ENCODE results near the gene MARVELD1.

MARVELD1 gene

DNA sequence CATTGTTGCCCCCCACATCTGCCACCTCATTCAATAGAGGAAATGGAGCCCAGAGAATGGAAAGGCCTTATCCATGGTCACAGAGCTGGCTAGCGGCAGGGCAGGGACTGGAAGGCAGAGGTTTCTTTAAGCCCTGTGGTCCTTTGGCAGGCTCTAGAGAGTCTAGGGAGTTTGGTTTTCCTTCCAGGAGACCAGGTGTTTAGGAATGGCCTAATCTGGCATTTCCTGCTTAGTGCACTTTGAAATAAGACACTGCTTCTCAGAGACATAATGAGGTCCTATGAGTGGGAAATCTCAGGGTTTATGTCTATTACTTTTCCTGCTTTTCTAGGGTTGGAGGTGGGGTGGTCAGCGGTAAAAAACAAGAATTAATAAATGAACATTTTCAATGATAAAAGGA lies 6.1 kb downstream of the MARVELD1 start:
- in situ Hi-C loops (cut with MboI; ENCODE audit: low sequenced_read_pairs), result no loop called here

DNA sequence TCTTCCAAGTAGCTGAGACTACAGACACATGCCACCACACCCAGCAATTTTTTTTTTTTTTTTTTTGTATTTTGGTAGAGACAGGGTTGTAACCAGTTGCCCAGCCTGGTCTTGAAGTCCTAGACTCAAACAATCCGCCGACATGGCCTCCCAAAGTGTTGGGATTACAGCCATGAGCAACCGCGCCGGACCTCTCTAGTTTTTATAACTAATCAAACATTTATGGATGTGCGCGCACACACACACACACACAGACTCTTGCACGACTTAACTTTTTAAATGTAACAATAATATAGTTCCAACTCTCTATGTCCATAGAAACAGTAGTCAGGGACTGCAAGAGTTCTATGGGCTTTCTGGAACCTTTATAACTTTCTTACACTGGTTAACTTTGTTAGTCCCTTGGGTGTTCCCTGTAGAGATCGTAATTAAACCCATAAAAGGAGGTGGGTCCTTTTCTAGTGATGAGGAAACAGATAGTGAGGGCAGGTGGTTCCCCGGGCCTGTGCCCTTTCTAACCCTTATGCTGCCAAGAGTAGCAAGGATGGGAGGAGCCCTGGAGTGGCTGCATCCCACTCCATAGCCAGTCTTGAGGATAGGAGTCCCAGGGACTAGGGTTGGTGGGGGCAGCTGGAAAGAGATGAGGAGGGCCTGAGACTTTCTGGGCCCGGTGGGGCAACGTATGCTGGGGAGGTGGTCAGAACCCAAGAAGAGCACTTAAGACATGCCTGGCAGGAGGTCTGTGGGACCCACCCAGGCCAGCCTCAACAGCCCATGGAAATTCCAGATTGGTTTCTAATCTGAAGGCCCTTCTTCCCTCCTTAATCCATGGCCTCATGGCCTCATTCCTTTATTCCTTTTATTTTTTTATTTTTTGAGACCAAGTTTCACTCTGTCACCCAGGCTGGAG lies 8.6 kb downstream of the MARVELD1 start:
- in situ Hi-C loops (cut with MboI; ENCODE audit: low sequenced_read_pairs), result no loop called here

DNA sequence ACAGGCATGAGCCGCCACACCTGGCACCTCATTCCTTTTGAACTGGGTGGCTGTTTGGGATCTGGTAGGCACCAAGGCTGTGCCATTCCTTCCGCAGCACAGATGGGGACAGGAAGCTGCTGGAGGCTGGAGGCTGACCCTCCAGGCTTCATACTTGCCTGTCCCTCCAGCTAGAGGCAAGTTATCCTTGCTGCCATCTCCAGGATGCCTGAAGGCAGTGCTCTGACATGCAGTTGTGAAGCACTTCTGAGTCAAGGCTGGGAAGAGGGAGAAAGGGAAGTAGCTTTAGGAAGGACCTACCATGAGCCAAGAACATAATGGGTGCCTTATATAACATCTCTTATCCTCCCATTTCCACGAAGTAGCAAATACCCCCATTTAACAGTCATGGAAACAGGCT lies 9.5 kb downstream of the MARVELD1 start:
- in situ Hi-C loops (cut with MboI; ENCODE audit: low sequenced_read_pairs), result no loop called here

DNA sequence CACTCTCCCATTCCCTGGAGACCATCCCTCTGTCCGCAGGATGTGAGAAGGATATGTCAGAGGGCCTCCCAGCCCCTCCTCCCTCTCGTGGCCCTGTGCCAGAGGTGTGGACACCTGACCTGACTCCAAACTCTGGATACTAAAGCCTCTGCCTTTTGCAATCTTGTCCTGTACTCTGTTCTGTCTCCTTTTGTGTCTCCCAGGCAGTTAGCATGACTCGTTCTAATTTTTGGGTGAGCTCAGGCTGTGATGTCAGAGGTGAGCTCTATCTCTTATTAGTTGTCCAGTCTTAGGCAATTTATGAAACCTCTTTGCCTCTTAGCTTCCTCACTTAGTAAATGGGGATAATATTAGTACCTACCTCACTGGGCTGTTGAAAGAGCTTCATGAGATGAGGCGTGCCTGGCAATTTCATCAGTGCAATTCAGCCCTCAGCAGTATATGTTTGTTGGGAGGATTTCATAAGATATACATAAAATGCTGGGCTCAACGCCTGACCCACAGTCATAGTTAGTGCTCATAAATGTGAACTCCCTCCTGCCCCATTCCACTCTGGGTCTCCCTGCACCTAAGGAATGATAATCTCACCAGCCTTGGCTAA lies 10.9 kb downstream of the MARVELD1 start:
- in situ Hi-C loops (cut with MboI; ENCODE audit: low sequenced_read_pairs), result no loop called here

DNA sequence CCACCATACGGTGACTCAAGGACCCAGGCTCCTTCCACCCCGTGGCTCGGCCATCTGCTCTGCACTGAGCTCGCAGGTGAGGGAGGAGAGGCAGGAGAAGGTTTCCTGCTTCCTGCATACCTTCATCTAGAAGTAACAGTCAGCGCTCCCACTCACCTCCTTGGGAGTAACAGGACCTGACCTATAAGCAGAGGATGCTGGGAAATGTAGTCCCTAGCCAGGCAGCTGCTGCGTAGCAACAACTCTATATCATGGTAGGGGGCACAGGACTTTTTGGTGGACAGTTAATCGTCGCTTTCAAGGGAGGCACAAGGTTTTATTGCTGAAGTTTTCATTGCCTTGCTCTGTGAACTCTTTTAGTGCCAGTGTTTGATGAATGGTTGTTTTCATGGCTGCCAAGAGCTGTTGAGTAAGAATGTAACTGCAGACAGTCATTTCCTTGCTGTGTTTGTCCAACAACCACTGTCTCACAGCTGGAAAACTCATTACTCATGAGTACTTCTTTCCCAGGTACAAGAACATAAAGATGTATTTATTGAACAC lies 13.2 kb downstream of the MARVELD1 start:
- in situ Hi-C loops (cut with MboI; ENCODE audit: low sequenced_read_pairs), result no loop called here

DNA sequence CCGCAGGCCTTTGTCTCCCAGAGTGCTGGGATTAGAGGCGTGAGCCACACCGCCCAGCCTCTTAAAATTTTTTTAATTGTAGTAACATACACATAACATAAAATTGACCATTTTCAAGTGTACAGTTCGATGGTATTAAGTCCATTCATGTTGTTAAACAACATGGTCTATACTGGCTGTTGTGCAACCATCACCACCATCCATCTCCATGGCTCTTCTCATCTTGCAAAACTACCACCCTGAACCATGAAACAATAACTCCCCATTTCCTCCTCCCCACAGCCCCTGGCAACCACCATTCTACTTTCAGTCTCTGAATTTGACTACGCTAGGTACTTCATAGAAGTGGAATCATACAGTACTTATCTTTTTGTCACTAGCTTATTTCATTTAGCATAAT lies 15.5 kb downstream of the MARVELD1 start:
- in situ Hi-C loops (cut with MboI; ENCODE audit: low sequenced_read_pairs), result no loop called here

DNA sequence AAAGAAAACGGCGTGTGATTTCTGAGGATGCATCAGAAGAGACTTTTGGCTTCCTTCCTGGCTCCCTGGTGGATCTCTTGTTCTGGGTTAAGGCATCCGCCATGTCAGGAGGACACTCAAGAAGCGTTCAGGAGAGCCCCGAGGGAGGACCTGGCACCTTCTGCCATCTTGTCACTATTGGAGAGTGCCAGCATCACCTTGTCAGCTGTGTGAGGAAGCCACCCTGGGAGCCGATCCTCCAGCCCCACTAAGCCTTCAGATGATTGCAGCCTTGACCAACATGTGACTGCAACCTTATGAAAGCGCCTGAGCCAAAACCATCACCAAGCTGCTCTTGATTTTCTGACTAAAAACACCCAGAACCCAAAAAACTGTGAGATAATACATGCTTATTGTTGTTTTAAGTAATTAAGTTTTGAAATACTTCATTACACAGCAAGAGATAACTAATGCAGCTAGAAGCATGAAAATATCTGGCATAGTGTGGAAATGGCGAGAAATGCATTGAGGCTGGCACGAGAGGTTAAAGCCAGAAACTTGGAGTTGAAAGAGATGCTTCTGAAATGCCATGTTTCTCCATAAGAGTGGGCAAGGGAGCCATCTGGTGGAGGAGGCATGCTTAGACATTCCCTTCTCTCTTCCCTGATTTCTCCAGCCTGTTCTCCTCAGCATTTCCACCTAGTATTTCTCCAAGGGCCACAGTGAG lies 18.0 kb downstream of the MARVELD1 start:
- in situ Hi-C loops (cut with MboI; ENCODE audit: low sequenced_read_pairs), result no loop called here

DNA sequence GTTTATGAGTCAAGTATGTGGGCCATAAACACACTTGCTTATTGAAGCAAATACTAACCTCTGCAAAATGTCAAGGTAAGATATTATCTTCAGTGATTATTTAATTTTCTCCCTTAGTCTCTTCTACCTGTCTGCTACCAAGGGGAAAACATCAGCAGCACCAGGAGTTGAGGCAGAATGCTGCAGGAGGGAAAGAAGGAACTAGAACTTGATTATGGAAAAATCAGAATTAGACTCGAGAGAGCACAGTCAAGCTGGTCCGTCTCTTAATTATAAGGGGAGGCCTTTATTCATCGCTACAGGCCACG lies 18.5 kb downstream of the MARVELD1 start:
- in situ Hi-C loops (cut with MboI; ENCODE audit: low sequenced_read_pairs), result no loop called here

DNA sequence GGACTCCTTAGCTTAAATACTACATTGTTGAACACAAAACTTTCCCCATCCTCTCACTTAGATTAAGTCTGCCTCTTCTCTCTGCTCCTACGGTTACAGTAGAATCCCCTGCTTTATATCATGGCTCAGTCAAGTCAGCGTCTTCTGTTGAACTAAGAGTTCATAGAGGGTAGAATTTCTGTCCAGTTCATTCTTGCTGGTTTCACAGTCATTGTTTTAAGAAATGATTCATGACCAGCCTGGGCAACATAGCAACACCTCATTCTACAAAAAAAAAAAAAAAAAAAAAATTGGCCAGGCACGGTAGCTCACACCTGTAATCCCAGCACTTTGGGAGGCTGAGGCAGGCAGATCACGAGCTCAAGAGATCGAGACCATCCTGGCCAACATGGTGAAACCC lies 19.7 kb downstream of the MARVELD1 start:
- in situ Hi-C loops (cut with MboI; ENCODE audit: low sequenced_read_pairs), result no loop called here

DNA sequence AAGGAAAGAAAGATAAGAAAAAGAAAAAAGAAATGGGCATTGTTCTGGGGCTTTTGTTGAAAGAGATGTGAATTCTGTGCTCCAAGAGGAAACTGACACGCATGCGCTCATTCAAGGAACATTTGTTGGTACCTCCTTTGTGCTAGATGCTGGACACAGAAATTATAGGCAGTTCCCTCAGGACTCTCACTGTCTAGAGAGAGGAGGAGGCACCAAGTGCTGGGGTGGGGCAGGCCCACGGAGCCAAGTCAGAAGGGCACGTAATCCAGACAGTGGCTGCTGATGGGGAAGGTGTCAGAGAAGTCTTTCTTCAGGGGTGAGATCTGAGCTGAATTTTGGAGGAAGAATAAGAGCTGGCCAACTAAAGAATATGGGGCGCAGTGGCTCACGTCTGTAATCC lies 20.5 kb downstream of the MARVELD1 start:
- in situ Hi-C loops (cut with MboI; ENCODE audit: low sequenced_read_pairs), result no loop called here

DNA sequence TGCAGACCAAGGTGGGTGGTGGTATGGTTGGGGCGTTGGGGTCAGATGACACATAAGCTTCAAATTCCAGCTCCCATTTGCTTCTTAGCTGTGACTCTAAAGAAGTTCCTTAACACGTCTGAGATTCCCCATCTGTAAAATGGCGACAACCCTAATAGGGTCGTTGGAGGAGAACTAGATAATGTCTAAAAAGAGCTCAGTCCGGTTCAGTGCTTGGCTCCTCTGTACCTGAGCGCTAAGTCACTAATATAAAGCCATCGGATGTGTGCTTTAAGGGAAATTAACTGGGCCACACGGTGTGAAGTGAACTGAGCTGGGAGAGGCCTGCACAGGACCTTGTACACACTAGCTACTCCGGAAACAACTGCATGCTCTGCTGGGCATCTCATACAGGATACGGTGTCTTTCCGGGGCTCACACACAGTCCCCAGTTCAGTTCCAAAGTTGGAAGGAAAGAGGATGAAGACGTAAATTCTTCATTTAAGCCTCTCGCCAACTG lies 22.9 kb downstream of the MARVELD1 start:
- in situ Hi-C loops (cut with MboI; ENCODE audit: low sequenced_read_pairs), result no loop called here

DNA sequence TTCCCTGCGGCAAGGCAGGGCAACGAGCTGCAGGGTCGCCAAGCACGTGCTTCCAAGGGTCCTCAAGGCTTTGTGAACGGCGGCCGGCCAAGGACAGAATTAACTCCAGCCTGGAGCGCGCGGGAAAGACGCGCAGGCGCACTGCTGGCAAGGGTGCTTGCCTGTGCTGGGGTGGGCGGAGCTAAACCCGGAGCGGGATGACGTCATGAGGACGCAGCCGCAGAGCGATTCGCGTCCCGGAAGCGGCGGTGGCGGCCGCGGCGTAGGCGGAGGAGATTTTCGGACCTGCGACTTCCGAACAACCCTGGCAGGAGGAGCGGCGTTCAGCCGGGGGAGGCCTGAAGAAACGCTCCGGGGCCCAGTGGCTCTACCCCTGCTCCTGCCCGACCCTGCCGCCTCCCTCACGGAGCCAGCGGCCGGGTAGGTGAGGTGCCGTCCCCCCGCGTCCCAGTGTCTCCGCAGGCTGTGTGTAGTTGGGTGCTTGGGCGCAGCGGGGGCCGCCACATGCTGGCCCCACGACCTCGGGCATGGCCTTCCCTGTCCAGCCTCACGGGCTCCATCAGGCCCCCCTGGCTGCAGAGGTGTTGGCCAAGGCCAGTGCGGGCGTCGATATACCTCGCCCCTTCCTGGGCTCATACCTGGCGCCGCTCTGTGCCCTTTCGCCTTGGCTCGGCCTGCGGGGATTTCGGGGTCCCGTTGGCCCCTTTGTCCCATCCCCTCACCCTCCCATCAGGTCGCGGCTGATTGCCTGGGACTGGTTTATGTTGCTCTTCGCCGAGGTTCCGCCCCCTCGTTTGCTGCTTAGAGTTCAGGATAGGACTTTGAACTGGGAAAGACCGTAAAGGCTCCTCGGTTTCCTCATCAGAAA lies 23.6 kb downstream of the MARVELD1 start, which contains the start of gene ZFYVE27:
Gene ZFYVE27, plus strand, starts transcription at position 227 of the 868 bp plus-strand sequence. CDS start 1,350 bp downstream, outside the sequence.
- in situ Hi-C loops (cut with MboI; ENCODE audit: low sequenced_read_pairs), result no loop called here

DNA sequence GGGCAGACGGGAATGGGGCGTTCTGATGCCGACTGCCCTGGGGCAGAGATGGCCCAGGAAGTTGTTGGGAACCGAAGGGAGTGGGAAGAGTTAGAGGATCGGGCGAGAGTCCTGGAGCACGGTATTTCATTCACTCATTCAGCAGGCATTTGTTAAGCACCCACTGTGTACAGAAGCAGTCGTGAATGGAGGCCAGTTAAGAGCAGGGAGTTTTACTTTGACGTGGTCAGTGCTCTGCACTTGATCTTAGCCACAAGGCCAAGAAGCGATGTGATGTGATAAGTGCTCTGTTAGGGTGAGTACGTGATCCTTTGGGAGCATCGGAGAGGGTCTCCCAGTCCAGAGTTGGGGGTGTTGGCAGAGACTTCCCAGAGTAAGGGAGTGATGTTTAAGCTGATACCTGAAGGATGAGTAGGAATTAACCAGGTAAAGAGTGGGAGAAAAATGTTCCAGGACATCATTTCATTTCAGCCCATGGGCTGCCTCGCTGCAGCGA lies 24.3 kb downstream of the MARVELD1 start:
- in situ Hi-C loops (cut with MboI; ENCODE audit: low sequenced_read_pairs), result no loop called here

DNA sequence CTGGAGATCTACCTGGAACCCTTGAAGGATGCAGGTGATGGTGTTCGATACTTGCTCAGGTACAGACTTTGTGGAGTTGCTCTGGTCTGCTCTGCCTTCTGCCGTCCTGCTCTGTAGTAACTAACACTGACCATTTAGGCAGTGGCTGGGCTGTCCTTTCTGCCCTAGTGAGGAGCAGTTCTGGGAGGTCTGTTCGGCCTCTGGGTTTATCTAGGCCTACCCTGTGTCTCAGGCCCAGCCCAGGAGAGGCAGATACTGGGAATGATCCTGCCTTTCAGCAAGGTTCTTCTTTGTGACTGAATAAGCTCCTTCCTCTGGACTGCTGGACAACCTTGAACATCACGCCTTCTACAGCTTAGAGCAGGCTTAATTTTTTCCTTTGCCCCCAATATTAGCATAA lies 25.1 kb downstream of the MARVELD1 start:
- in situ Hi-C loops (cut with MboI; ENCODE audit: low sequenced_read_pairs), result no loop called here

DNA sequence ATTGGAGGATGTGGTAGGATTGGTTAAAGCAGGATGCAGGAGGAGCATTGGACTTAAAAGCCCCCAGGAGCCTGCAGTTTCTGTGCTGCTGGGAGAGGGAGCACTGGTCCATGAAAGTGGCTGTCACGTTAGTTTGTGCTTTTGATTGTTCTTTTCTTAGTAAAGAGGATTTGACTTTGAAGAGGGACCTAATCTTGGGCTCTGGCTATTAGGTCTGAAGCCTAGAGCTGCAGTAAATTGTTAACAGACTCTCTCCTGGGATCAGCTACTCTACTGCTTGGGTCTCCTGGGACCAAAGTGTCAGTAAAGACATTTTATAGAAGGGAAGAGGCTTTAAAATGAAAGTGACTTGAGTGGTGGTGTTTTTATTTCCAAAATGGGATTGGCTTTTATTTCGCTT lies 27.1 kb downstream of the MARVELD1 start:
- in situ Hi-C loops (cut with MboI; ENCODE audit: low sequenced_read_pairs), result no loop called here

DNA sequence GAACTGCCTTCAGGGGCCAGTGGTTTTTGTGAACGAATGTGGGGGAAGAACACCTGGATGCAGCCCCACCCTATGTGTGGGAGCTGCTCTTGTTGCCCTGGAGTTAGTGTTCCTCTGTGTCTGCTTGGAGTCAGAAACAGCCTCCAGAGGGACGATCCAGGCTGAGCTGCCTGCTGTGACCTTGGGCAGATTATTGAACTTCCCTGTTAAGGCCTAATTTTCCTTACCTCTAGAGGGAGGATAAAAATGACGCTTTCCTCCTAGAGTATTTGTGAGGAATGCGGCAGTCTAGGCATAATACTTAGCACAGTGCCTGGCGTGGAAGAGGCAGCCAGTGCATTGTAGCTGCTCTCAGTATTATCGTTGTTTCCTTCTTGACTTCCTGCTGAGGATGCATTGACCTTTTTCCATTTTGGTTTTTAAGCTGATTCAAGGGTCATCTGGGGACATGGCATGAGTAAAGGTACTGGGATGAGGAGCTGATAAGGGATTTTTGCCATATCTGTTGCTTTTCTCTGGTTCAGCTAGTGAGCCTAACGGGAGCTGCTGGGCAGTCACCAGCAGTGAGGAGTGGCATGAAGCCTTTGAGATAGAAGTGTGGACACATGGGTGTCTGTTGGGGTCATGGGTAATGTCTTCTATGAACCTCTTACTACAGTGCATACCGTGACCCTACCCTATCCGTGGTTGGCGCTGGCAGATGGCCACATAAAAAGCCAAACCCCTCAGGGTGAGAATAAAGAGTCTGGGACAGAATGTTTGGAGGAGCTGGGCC lies 29.8 kb downstream of the MARVELD1 start:
- in situ Hi-C loops (cut with MboI; ENCODE audit: low sequenced_read_pairs), result no loop called here

DNA sequence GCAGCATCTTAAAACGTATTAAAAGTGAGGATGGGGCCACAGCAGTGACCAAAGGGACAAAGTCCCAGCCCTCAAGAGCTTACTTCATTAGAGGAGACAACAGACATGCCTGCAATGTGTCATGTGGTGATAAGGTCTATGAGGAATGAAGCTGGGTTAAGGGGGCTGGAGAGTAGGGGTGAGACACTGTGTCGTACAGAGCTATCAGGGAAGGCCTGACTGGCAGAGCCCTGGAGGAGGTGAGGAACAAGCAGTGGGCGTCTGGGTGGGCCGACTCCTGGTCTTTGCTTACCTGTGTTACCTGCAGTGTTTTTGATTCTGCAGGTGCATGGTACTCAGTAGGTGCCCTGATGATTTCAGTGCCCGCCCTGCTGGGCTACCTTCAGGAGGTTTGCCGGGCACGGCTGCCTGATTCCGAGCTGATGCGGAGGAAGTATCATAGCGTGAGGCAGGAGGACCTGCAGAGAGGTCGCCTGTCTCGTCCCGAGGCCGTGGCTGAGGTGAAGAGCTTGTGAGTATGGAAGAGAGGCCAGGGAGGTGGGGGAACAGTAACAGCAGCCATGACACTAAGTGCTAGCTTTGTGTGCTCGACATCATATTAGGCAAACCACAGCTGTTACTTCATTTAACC lies 31.0 kb downstream of the MARVELD1 start:
- in situ Hi-C loops (cut with MboI; ENCODE audit: low sequenced_read_pairs), result no loop called here

DNA sequence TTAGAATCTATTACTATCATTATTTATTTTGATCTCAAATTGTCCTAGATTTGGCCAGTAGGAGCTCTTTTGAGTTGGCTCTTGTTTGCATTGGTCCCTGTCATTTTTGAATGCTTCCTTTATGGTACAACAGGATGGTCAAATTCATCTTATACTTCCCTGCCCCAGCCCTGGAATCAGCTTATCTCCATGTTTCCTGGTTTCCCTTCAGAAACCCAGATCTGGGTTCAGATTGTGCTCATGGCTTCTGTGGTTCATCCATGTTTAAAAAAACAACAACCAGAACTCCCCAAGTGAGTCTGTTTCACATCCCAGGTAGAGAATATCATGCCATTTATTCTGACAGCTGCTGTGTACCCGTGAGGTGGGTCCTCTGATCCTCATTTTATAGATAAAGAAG lies 34.0 kb downstream of the MARVELD1 start:
- in situ Hi-C loops (cut with MboI; ENCODE audit: low sequenced_read_pairs), result no loop called here

DNA sequence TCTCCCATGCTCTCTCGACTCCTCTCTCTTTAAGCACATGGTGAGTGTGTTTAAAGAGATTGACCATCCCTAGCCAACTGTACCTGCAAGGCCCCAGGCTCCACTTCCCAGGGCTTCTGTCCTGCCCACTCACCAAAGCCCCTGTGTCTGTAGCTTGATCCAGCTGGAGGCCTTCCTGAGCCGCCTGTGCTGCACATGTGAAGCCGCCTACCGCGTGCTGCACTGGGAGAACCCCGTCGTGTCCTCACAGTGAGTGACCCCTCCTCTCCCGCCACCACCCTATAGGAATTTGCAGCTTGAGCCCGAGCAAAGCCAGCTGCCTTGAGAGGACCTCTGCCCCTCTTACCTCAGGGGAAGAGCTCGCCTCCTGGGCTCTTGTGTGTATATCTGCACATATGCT lies 34.6 kb downstream of the MARVELD1 start:
- in situ Hi-C loops (cut with MboI; ENCODE audit: low sequenced_read_pairs), result no loop called here

Measured in HL-60/S4 treated with retinoic acid at 250 ng/mL for 4 days and 3 days (cell line).